Neuron (in vitro differentiated cells): ENCODE measurements around the gene PIR.

Experiments used
- H2AFZ ChIP-seq: one replicate; pipeline ENCODE4 v1.6.1; 2013; ENCODE audit warnings: low read depth, mild to moderate bottlenecking, inconsistent platforms, low read length, moderate library complexity
- H3K27me3 ChIP-seq: one replicate; pipeline ENCODE4 v1.6.1; 2013; ENCODE audit warnings: low read length; ENCODE audit not compliant: insufficient read depth
- H3K36me3 ChIP-seq: one replicate; pipeline ENCODE4 v1.6.1; 2013; ENCODE audit warnings: low read length; ENCODE audit not compliant: insufficient read depth
- H3K4me1 ChIP-seq: one replicate; pipeline ENCODE4 v1.6.1; 2013; ENCODE audit warnings: low read length; ENCODE audit not compliant: insufficient read depth
- H3K4me3 ChIP-seq: 2 replicates; pipeline ENCODE4 v1.5.1; 2013; ENCODE audit warnings: mild to moderate bottlenecking, low read length, moderate library complexity
- H3K9me3 ChIP-seq: one replicate; pipeline ENCODE4 v1.6.1; 2013; ENCODE audit warnings: low read length

Gene PIR

DNA sequence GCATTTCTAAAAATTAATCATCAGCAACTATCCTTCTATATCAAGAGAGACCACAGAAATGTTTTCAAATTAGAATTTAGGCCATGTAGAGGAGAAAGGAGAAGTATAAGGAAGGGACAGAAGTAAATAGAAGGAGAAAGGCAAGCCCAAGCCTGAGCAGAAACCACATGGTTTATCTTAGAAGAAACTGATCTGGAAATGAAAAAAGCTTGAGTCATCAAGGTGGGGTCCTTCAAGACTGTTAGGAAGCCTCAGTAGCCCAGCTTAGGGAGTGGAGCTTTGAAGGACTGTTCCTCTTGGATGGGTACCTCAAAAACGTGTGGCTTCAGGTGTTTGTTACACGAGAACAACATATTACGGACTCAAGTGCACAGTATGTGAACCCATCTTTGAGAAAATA, 12.0 kb upstream of the PIR start:
- Histone ChIP-seq H3K36me3 (no peaks in the 10 kb centered on the region), H3K27me3 (no peaks in the 10 kb centered on the region), H2AFZ (no peak overlapping the region), H3K4me1 (no peaks in the 10 kb centered on the region), H3K9me3 (no peaks in the 10 kb centered on the region), H3K4me3 (no peak overlapping the region)

DNA sequence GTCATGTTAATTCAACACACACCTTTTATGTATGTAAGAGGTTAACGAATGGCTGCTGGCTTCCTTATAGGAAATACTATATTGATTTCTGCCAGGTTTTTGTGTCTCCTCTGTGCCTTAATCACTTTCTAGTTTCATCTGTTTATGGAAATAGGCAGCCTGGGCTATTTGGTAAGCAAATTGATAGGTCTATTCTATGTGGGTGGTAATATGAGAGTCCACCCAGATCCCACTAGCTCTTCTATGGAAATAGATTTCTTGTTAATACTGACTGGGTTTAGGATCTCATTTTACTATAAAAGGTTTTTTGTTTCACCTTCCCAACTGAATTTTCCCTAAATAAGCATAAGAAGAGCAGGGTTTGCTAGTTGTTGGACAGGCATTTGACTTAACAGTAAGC, 11.5 kb upstream of the PIR start:
- Histone ChIP-seq H2AFZ (no peak overlapping the region), H3K36me3 (no peaks in the 10 kb centered on the region), H3K9me3 (no peaks in the 10 kb centered on the region), H3K27me3 (no peaks in the 10 kb centered on the region), H3K4me3 (no peak overlapping the region), H3K4me1 (no peaks in the 10 kb centered on the region)

DNA sequence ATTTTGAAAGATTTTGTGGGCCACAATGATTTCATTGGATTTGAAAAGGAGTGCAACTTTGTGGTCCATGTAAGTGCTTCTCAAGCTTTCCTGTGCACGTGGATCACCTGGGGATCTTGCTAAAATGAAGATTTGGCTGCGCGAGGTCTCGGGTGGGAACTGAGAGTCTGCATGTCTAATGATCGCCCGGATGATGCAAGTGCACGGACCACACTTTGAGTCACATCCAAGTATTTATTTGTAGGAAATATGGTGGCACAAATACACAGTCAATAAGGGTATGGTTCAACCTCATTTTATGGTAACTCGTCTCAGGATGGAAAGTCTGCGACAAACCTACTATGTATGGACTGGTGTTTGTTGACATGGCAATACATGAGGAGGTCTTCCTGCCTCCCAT, 8.4 kb upstream of the PIR start:
- Histone ChIP-seq H3K27me3 (no peaks in the 10 kb centered on the region), H3K36me3 (no peaks in the 10 kb centered on the region), H3K9me3 (no peaks in the 10 kb centered on the region), H3K4me1 (no peaks in the 10 kb centered on the region), H2AFZ (no peak overlapping the region), H3K4me3 (no peak overlapping the region)

DNA sequence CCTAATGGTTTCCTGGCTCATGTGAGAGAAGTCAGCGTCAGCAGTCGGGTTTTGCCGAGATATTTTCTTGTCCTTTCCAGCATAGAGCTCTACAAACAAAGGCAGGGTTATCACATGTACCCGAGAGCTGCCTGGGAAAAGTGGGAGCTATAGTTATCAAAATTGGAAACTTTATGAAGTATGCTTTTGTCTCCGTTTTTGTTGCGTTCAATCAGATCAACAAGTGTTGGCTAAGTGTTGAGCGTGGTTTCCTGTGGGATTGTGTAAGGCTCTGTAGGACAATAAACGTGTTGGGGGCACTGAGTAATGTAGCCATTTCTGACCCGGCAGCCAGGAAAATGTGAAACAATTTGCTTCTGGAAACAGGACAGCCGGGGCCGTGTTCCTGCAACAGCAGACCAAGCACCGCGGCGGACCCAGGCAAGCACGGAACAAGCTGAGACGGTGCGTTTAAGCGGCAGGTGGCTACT, 7.4 kb upstream of the PIR start, which contains the start of gene BMX:
TSS of gene BMX (plus strand) at position 311 of the 470 bp plus-strand sequence. CDS start 7,547 bp downstream, outside the sequence.
- Histone ChIP-seq H3K36me3 (no peaks in the 10 kb centered on the region), H3K4me1 (no peaks in the 10 kb centered on the region), H3K4me3 (no peak within 1 kb of the TSS), H2AFZ (no peak within 1 kb of the TSS), H3K9me3 (no peaks in the 10 kb centered on the region), H3K27me3 (no peaks in the 10 kb centered on the region)

DNA sequence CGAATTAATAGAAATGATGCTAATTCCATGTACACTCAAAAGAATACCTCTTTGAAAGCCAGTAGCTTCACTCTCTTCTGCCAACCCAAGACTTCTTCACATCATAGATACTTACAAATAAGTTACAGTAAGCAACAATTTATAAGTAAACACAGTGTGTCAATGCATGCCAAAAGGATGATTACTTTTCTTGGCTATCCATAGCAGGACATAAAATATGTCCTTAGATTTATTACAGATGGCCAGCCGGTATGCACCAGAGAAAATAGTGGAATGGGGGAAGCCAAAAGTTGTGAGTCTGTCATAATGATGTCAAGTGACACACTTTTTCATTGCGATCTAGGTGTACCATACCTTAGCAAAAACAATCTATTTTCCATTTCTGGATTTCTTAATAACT, 6.8 kb upstream of the PIR start:
- Histone ChIP-seq H3K27me3 (no peaks in the 10 kb centered on the region), H3K9me3 (no peaks in the 10 kb centered on the region), H3K36me3 (no peaks in the 10 kb centered on the region), H2AFZ (no peak overlapping the region), H3K4me1 (no peaks in the 10 kb centered on the region), H3K4me3 (no peak overlapping the region)

DNA sequence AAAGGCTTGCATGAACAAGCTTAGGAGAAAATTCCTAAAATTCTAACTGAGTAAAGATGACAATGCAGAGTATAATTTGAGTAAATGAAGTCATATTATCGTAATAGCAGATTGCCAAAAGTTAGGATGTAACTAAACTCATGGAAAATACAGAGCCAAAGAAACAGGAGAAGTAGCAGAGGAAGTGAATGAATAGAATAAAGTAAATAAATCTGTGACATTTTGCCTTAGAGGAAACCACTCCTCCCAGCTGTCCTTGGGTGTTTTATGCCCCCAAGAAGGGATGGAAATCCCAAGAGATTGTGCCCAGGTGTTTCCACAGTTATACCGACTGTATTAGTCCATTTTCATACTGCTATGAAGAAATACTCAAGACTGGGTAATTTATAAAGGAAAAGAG, 5.6 kb upstream of the PIR start:
- Histone ChIP-seq H2AFZ (no peak overlapping the region), H3K27me3 (no peaks in the 10 kb centered on the region), H3K9me3 (no peaks in the 10 kb centered on the region), H3K36me3 (no peaks in the 10 kb centered on the region), H3K4me1 (no peaks in the 10 kb centered on the region), H3K4me3 (no peak overlapping the region)

DNA sequence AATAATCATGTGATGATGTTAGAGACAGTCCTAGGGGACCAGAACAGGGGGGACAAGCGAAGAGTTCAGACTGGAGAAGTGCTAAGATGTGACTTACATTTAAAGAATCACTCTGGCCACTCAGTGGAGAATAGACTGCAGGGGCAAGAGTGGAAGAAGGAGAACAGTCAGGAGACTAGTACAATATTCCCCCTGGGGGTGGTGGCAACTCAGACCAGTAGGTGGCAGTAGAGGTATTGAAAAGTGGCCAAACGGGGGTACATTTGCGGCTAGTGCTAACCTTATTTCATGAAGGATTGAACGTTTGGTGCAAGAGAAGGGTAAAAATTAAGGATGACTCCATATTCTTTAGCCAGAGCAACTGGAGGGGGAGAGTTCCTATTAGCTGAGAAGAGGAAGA, 4.7 kb upstream of the PIR start:
- Histone ChIP-seq H2AFZ (no peak overlapping the region), H3K4me1 (no peaks in the 10 kb centered on the region), H3K27me3 (no peaks in the 10 kb centered on the region), H3K9me3 (no peaks in the 10 kb centered on the region), H3K4me3 (no peak overlapping the region), H3K36me3 (no peaks in the 10 kb centered on the region)

DNA sequence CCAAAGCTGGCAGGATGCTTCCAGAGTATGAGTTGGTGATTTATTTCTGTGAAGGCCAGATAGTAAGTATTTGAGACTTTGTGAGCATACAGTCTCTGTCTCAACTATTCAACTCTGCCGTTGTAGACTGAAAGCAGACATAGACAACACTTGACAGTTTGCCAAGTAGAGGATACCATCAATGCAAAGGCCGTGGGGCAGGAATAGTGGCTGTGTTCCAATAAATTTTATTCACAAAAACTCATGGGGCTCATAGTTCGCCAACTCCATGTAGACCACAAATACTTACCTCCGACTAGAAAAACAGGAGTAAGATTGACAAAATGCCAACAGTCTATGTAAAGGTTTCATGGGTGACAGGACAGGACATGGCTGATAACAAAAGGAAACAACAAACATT, 3.7 kb upstream of the PIR start:
- H3K9me3 ChIP-seq, result no peaks in the 10 kb centered on the region
- no peaks in the 10 kb centered on the region for H3K4me1 ChIP-seq
- no peaks in the 10 kb centered on the region for H3K36me3 ChIP-seq
- H3K4me3 ChIP-seq, result no peak overlapping the region
- no peaks in the 10 kb centered on the region for H3K27me3 ChIP-seq
- no peak overlapping the region for H2AFZ ChIP-seq

DNA sequence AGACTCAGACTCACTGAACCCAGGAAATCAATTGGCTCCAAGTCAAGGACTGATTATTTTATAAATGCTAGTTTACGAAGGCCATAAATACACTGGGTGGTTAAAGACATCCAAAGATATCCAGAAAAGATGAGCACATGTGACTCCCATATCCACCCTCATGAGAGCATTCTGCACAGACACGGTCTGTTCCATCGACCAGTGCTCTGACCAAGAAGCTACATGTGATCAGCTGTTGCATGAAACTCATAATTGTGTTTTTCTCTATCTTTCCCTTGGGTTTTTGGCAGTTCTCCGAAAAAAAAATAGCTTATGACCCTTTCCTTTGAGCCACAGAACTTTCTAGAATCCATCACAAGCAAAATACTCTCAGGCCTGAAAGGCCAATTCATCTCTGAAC, 2.7 kb upstream of the PIR start:
- H3K9me3 ChIP-seq, result no peaks in the 10 kb centered on the region
- no peak overlapping the region for H2AFZ ChIP-seq
- H3K27me3 ChIP-seq, result no peaks in the 10 kb centered on the region
- H3K4me3 ChIP-seq, result no peak overlapping the region
- no peaks in the 10 kb centered on the region for H3K36me3 ChIP-seq
- no peaks in the 10 kb centered on the region for H3K4me1 ChIP-seq

DNA sequence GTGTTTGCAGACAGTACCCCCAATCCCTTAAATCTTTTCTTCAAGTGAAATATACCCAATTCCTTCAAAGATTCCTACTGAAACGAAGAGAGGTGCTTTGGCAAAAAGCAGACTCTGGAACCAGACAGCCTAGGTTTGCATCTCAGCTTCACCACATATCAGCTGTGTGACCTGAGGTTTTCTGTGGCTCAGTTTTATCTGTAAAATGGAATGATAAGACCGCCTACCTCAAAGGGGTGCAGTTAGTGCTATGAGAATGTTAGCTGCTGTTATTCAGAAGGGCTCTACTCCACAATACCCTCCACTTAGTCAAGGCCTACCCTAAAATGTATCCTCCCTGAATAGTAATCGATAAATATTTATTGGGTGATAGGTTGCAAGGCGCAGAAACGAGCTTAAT, 664 bp downstream of the PIR start:
- no peaks in the 10 kb centered on the region for H3K4me1 ChIP-seq
- H3K27me3 ChIP-seq, result no peaks in the 10 kb centered on the region
- H2AFZ ChIP-seq, result peak overlapping the region; percentile 86
- H3K9me3 ChIP-seq, result no peaks in the 10 kb centered on the region
- H3K36me3 ChIP-seq, result no peaks in the 10 kb centered on the region
- peak overlapping the region; percentile 55 for H3K4me3 ChIP-seq

DNA sequence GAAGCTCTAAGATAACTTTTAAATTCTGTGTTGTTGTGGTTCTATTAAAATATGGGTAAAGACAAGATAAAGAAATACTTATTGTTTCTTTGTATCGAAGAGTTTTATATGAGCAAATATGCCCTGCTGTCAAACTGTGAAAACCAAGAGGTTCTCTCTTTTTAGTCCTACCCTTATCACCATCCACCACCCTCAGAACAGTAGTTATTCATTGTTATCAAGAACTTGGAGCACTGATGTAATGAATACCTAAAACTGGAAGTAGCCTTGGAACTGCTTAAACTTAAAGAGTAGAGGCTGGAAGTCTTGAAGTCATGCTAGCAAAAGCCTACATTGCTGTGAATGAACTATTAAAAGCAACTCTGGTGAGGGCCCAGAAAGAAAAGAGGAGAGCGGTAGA, 9.2 kb downstream of the PIR start:
- peaks cover 3% of the 10 kb centered on the region for H3K36me3 ChIP-seq
- no peaks in the 10 kb centered on the region for H3K27me3 ChIP-seq
- H3K4me3 ChIP-seq, result no peak overlapping the region
- H3K9me3 ChIP-seq, result no peaks in the 10 kb centered on the region
- H2AFZ ChIP-seq, result no peak overlapping the region
- peaks cover 7% of the 10 kb centered on the region for H3K4me1 ChIP-seq

DNA sequence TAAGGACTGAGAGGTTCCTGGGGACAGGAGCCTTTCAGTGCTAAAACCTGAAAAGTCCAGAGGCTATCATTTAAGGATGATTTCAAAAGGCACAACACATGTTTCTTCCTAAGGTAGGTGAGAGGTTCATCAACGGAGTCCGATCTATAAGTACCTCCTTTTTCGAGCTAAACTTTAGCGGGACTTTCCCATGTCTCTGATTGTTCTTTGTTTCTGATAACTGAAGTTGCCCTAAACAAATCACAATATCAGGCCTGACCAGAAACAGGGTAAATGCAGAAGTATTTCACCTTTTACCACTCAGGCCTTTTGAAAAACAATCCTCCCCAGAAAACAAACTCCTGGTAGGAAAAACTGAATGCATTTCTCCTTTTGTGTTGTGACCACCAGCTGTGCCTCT, 17.6 kb downstream of the PIR start:
- Histone ChIP-seq H2AFZ (no peak overlapping the region), H3K9me3 (no peaks in the 10 kb centered on the region), H3K4me3 (no peak overlapping the region), H3K27me3 (no peaks in the 10 kb centered on the region), H3K36me3 (peaks cover 3% of the 10 kb centered on the region), H3K4me1 (no peaks in the 10 kb centered on the region)

DNA sequence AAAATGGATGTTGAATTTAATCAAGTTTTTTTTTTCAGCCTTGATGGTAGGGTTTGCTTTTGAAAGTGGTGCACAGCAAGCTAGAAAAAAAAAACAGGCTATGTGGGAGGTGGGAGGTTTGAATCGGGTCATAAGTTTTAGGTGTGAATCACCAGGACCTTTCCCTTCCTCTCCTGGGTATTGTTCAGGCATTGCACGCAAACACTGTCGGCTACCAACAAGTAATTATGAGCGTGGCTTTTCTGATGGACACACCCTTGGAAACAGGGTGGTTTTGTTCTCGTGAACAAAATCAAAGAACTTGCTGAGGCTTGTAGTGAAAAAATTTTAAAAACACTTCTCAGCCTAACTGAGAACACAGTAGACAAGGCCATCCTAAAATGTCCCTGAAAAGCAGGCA, 18.1 kb downstream of the PIR start:
- Histone ChIP-seq H3K36me3 (peaks cover 3% of the 10 kb centered on the region), H3K9me3 (no peaks in the 10 kb centered on the region), H3K27me3 (no peaks in the 10 kb centered on the region), H3K4me3 (no peak overlapping the region), H3K4me1 (no peaks in the 10 kb centered on the region), H2AFZ (no peak overlapping the region)

DNA sequence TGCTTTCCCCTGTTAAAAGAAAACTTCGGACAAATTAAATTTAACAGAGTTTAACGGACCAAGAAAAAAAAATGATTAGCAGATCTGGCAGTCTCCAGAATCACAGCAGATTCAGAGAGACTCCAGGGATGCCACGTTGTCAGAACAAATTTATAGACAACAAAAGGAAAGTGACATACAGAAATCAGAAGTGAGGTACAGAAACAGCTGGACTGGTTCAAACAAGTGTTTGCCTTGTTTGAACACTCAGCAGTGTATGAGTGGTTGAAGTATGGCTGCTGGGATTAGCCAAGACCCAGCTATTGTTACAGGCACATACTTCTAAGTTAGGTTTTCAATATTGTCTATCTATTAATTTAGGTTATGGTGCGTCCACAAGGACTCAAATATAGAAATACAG, 19.1 kb downstream of the PIR start:
- H2AFZ ChIP-seq, result no peak overlapping the region
- H3K4me1 ChIP-seq, result no peaks in the 10 kb centered on the region
- H3K9me3 ChIP-seq, result no peaks in the 10 kb centered on the region
- H3K36me3 ChIP-seq, result no peaks in the 10 kb centered on the region
- no peaks in the 10 kb centered on the region for H3K27me3 ChIP-seq
- no peak overlapping the region for H3K4me3 ChIP-seq
